WERI-Rb-1 (cell line): ENCODE measurements around the gene WDR7.

Experiments used
- DNase-seq: peaks from one replicate; pipeline ENCODE4 v3.0.0-alpha.2; 2020
- H3K27ac ChIP-seq: fragments of 250-450 bp; sonication (Bioruptor Pico); 2 replicates; pipeline ENCODE4 v1.5.1; 2020; ENCODE audit warnings: mild to moderate bottlenecking, moderate library complexity
- H3K27me3 ChIP-seq: fragments of 250-450 bp; sonication (Bioruptor Pico); 2 replicates; pipeline ENCODE4 v1.5.1; 2021; ENCODE audit warnings: mild to moderate bottlenecking, low read depth, moderate library complexity; ENCODE audit not compliant: insufficient read depth, severe bottlenecking
- H3K36me3 ChIP-seq: fragments of 250-450 bp; sonication (Bioruptor Pico); 2 replicates; pipeline ENCODE4 v1.5.1; 2020; ENCODE audit warnings: mild to moderate bottlenecking, moderate library complexity
- H3K4me3 ChIP-seq: 2 replicates; pipeline ENCODE4 v1.5.1; 2011; ENCODE audit warnings: low read depth, mild to moderate bottlenecking, control low read depth, low read length
- H3K9me3 ChIP-seq: fragments of 250-450 bp; sonication (Bioruptor Pico); 2 replicates; pipeline ENCODE4 v1.5.1; 2021; ENCODE audit warnings: mild to moderate bottlenecking, moderate library complexity; ENCODE audit not compliant: severe bottlenecking
- TF ChIP-seq, protein P1 (sequence below): IDR thresholded peaks from 2 replicates; pipeline ENCODE4 v1.5.1; 2011; ENCODE audit warnings: low read depth, mild to moderate bottlenecking, control low read depth, inconsistent platforms, low read length

WDR7 gene

GRCh38 chr18:56870982-56871381 lies 219.8 kb downstream of the WDR7 start:
- no peak for DNase-seq
- TF ChIP-seq, protein P1, sequence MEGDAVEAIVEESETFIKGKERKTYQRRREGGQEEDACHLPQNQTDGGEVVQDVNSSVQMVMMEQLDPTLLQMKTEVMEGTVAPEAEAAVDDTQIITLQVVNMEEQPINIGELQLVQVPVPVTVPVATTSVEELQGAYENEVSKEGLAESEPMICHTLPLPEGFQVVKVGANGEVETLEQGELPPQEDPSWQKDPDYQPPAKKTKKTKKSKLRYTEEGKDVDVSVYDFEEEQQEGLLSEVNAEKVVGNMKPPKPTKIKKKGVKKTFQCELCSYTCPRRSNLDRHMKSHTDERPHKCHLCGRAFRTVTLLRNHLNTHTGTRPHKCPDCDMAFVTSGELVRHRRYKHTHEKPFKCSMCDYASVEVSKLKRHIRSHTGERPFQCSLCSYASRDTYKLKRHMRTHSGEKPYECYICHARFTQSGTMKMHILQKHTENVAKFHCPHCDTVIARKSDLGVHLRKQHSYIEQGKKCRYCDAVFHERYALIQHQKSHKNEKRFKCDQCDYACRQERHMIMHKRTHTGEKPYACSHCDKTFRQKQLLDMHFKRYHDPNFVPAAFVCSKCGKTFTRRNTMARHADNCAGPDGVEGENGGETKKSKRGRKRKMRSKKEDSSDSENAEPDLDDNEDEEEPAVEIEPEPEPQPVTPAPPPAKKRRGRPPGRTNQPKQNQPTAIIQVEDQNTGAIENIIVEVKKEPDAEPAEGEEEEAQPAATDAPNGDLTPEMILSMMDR, result no peak
- H3K36me3 ChIP-seq, result no peaks in the 10 kb centered on the region
- H3K4me3 ChIP-seq, result no peak overlapping the region
- no peaks in the 10 kb centered on the region for H3K9me3 ChIP-seq
- H3K27ac ChIP-seq, result no peak overlapping the region
- H3K27me3 ChIP-seq, result no peaks in the 10 kb centered on the region

DNA sequence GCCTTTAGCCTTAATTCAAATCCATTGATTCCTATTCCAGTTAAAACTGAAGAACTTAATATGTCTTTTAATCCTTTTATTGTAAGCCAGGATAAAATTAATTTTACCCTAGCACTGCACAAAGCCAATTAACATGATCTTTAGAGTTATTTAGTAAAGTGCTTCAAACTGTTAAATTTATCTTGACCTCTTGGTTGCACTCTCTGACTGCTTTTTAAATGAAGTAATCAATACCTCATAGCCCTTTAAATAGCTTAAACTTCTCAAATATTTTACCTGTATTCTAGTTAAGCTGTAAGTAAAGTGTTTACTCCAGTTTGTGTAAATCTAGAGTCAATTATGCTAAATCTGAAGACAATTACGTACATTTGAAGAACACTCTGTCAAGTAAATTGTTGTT lies 221.0 kb downstream of the WDR7 start:
- Histone ChIP-seq H3K9me3 (no peaks in the 10 kb centered on the region), H3K36me3 (no peaks in the 10 kb centered on the region), H3K27ac (no peak overlapping the region), H3K27me3 (no peaks in the 10 kb centered on the region), H3K4me3 (no peak overlapping the region)
- no peak for DNase-seq
- TF ChIP-seq, protein P1, result no peak

GRCh38 chr18:56873441-56874140 lies 222.4 kb downstream of the WDR7 start:
- H3K9me3 ChIP-seq, result no peaks in the 10 kb centered on the region
- no peaks in the 10 kb centered on the region for H3K27me3 ChIP-seq
- TF ChIP-seq, protein P1, result no peak
- DNase-seq, result no peak
- H3K27ac ChIP-seq, result no peak overlapping the region
- H3K36me3 ChIP-seq, result no peaks in the 10 kb centered on the region
- no peak overlapping the region for H3K4me3 ChIP-seq

DNA sequence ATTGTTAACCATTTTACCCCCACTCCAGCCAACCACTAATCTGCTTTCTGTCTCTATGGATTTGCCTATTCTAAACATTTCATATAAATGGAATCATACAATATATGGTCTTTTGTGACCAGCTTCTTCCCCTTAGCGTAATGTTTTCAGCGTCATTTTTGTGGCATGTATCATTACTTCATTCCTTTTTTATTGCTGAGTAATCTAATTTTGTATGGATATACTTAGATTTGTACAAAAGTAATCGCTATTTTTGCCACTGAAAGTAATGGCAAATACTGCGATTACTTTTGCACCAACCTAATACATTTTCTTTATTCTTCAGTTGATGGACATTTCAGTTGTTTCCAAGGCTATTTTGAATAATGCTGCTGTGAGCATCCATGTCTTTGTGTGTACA lies 227.6 kb downstream of the WDR7 start:
- Histone ChIP-seq H3K27me3 (no peaks in the 10 kb centered on the region), H3K4me3 (no peak overlapping the region), H3K27ac (no peak overlapping the region), H3K36me3 (no peaks in the 10 kb centered on the region), H3K9me3 (no peaks in the 10 kb centered on the region)
- no peak for DNase-seq
- TF ChIP-seq, protein P1, result no peak

DNA sequence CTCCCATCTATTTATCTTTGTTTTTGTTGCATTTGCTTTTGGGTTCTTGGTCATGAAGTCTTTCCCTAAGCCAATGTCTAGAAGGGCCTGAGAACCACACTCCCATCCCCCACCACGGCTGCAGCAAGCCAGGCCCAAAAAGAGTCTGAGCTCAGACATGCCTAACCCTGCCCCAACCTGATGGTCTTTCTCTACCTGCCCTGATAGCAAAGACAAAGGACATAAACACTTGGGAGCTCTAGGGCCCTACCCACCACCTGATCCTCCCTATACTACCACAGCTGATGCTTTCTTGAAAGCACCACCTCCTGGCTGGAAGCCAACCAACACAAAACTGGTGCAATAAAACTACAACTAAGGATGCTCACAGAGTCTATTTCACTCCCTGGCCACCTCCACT lies 233.4 kb downstream of the WDR7 start:
- Histone ChIP-seq H3K27me3 (no peaks in the 10 kb centered on the region), H3K9me3 (no peaks in the 10 kb centered on the region), H3K36me3 (no peaks in the 10 kb centered on the region), H3K4me3 (no peak overlapping the region), H3K27ac (no peak overlapping the region)
- DNase-seq, result no peak
- TF ChIP-seq, protein P1, result no peak

DNA sequence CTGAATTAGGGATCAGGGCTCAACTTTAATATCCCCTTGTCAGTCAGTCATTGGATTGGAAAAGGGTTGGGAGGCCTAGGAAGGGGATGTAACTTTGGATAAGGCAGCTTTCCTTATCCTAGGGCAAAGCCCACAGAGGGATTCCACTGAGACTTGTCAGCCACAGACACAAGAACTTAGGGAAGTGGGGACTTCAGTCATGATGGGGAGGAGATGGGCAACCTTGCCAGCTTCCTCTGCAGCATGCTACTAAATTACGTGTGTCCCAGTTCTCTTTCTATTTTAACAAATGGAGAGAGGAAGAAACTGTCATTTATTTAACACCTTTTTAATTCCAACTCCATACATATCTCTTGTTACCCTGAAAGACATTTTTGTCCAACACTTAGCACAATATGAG lies 237.8 kb downstream of the WDR7 start:
- Histone ChIP-seq H3K9me3 (no peaks in the 10 kb centered on the region), H3K4me3 (no peak overlapping the region), H3K27me3 (no peaks in the 10 kb centered on the region), H3K36me3 (no peaks in the 10 kb centered on the region), H3K27ac (no peak overlapping the region)
- no peak for DNase-seq
- TF ChIP-seq, protein P1, result no peak
